MM.1S (cell line): ENCODE results near the gene CCDC190.
"Not testable (repeated sequence)": the region's sequence is repeated elsewhere in the genome, so short reads cannot be mapped to it uniquely, and the experiment has no call there.

Experiments
- DNase-seq: peaks from one replicate; pipeline ENCODE4 v3.0.0-alpha.2; 2015
- H2AFZ ChIP-seq: fragments of 300-600 bp; sonication (generic); 2 replicates; pipeline ENCODE4 v1.6.0; 2016; ENCODE audit warnings: antibody characterized with exemption, low read length
- H3F3A ChIP-seq: fragments of 300-600 bp; sonication (generic); 2 replicates; pipeline ENCODE4 v1.6.1; 2016; ENCODE audit warnings: mild to moderate bottlenecking, antibody characterized with exemption, low read length, moderate library complexity, mixed read lengths; ENCODE audit not compliant: insufficient read depth
- H3K27ac ChIP-seq: fragments of 300-600 bp; sonication (generic); 2 replicates; pipeline ENCODE4 v1.5.1; 2016; ENCODE audit warnings: mild to moderate bottlenecking, low read length
- H3K27me3 ChIP-seq: fragments of 300-600 bp; sonication (generic); replicated peaks from 2 replicates; pipeline ENCODE4 v1.6.0; 2016; ENCODE audit warnings: low read length; ENCODE audit not compliant: insufficient read depth
- H3K36me3 ChIP-seq: fragments of 300-600 bp; sonication (generic); replicated peaks from 2 replicates; pipeline ENCODE4 v1.6.1; 2016; ENCODE audit warnings: mild to moderate bottlenecking, low read length, mixed read lengths; ENCODE audit not compliant: insufficient read depth
- H3K4me1 ChIP-seq: fragments of 300-600 bp; sonication (generic); 2 replicates; pipeline ENCODE4 v1.6.1; 2016; ENCODE audit warnings: low read length, mixed read lengths
- H3K4me2 ChIP-seq: fragments of 300-600 bp; sonication (generic); 2 replicates; pipeline ENCODE4 v1.6.0; 2016; ENCODE audit warnings: low read depth, low read length
- H3K4me3 ChIP-seq: fragments of 300-600 bp; sonication (generic); 2 replicates; pipeline ENCODE4 v1.5.1; 2016; ENCODE audit warnings: low read length, mixed read lengths
- H3K79me2 ChIP-seq: fragments of 300-600 bp; sonication (generic); 2 replicates; pipeline ENCODE4 v1.6.1; 2016; ENCODE audit warnings: mixed run types, low read length, mixed read lengths
- H3K9ac ChIP-seq: fragments of 300-600 bp; sonication (generic); 2 replicates; pipeline ENCODE4 v1.6.1; 2016; ENCODE audit warnings: low read length, mixed read lengths
- H3K9me2 ChIP-seq: fragments of 300-600 bp; sonication (generic); replicated peaks from 2 replicates; pipeline ENCODE4 v1.6.1; 2016; ENCODE audit warnings: mild to moderate bottlenecking, low read length, mixed read lengths; ENCODE audit not compliant: insufficient read depth
- H3K9me3 ChIP-seq: fragments of 300-600 bp; sonication (generic); replicated peaks from 2 replicates; pipeline ENCODE4 v1.6.1; 2016; ENCODE audit warnings: mild to moderate bottlenecking, low read length, mixed read lengths; ENCODE audit not compliant: insufficient read depth
- H4K20me1 ChIP-seq: fragments of 300-600 bp; sonication (generic); 2 replicates; pipeline ENCODE4 v1.6.1; 2016; ENCODE audit warnings: mild to moderate bottlenecking, low read length, moderate library complexity, mixed read lengths; ENCODE audit not compliant: insufficient read depth
- EZH2 ChIP-seq: fragments of 300-600 bp; sonication (generic); optimal IDR thresholded peaks from 2 replicates; pipeline ENCODE3; 2017; ENCODE audit warnings: low read depth, mild to moderate bottlenecking, antibody characterized with exemption, low read length, mixed read lengths
- EZH2phosphoT487 ChIP-seq: fragments of 300-600 bp; sonication (generic); IDR thresholded peaks from 2 replicates; pipeline ENCODE4 v1.6.1; 2018; ENCODE audit warnings: antibody characterized with exemption, low read length
- TF ChIP-seq, protein P1 (sequence below): fragments of 300-600 bp; sonication (generic); IDR thresholded peaks from 2 replicates; pipeline ENCODE4 v1.5.1; 2016; ENCODE audit warnings: antibody characterized with exemption, low read length, mixed read lengths

Gene CCDC190

DNA sequence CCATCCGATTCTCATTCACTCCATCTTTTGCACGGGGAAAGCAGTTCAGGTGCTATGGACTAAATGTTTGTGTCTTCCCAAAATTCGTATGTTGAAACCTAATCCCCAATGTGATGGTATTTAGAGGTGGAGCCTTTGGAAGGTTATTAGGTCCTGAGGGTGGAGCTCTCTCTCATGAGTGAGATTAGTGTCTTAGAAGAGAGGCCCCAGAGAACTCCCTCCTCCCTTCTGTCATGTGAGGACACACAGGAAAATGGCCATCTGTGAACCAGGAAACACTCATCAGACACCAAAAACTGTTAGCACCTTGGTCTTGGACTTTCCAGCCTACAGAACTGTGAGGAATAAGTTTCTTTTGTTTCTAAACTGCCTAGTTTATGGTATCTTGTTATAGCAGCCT lies 15.8 kb upstream of the CCDC190 start:
- H3K9me3 ChIP-seq, result no peaks in the 10 kb centered on the region
- no peaks in the 10 kb centered on the region for H3K9me2 ChIP-seq
- H3K4me1 ChIP-seq, result no peaks in the 10 kb centered on the region
- H3K27ac ChIP-seq, result no peak overlapping the region
- no peak overlapping the region for H2AFZ ChIP-seq
- TF ChIP-seq EZH2, result no peak
- TF ChIP-seq, protein P1, sequence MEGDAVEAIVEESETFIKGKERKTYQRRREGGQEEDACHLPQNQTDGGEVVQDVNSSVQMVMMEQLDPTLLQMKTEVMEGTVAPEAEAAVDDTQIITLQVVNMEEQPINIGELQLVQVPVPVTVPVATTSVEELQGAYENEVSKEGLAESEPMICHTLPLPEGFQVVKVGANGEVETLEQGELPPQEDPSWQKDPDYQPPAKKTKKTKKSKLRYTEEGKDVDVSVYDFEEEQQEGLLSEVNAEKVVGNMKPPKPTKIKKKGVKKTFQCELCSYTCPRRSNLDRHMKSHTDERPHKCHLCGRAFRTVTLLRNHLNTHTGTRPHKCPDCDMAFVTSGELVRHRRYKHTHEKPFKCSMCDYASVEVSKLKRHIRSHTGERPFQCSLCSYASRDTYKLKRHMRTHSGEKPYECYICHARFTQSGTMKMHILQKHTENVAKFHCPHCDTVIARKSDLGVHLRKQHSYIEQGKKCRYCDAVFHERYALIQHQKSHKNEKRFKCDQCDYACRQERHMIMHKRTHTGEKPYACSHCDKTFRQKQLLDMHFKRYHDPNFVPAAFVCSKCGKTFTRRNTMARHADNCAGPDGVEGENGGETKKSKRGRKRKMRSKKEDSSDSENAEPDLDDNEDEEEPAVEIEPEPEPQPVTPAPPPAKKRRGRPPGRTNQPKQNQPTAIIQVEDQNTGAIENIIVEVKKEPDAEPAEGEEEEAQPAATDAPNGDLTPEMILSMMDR, result no peak
- TF ChIP-seq EZH2phosphoT487, result no peak
- DNase-seq, result no peak
- H3K4me2 ChIP-seq, result no peak overlapping the region
- H3K27me3 ChIP-seq, result no peaks in the 10 kb centered on the region
- H3K36me3 ChIP-seq, result no peaks in the 10 kb centered on the region
- H3K9ac ChIP-seq, result no peak overlapping the region
- no peaks in the 10 kb centered on the region for H3F3A ChIP-seq
- H3K4me3 ChIP-seq, result no peak overlapping the region
- H4K20me1 ChIP-seq, result no peaks in the 10 kb centered on the region
- no peaks in the 10 kb centered on the region for H3K79me2 ChIP-seq

GRCh38 chr1:162873671-162874666 lies 13.0 kb upstream of the CCDC190 start:
- Histone ChIP-seq H3K9me3 (no peaks in the 10 kb centered on the region), H3K9me2 (no peaks in the 10 kb centered on the region), H3K79me2 (no peaks in the 10 kb centered on the region), H4K20me1 (no peaks in the 10 kb centered on the region), H3K4me3 (no peak overlapping the region), H3K27me3 (no peaks in the 10 kb centered on the region), H2AFZ (no peak overlapping the region), H3F3A (no peaks in the 10 kb centered on the region), H3K4me1 (no peaks in the 10 kb centered on the region), H3K4me2 (no peak overlapping the region), H3K27ac (no peak overlapping the region), H3K9ac (no peak overlapping the region), H3K36me3 (no peaks in the 10 kb centered on the region)
- DNase-seq, result no peak
- TF ChIP-seq EZH2phosphoT487 (no peak), EZH2 (no peak)
- TF ChIP-seq, protein P1, result no peak

GRCh38 chr1:162872981-162873380 lies 12.0 kb upstream of the CCDC190 start:
- no peaks in the 10 kb centered on the region for H3K4me1 ChIP-seq
- DNase-seq, result no peak
- H3F3A ChIP-seq, result no peaks in the 10 kb centered on the region
- no peak overlapping the region for H3K4me2 ChIP-seq
- no peak overlapping the region for H3K27ac ChIP-seq
- H3K4me3 ChIP-seq, result no peak overlapping the region
- H3K79me2 ChIP-seq, result no peaks in the 10 kb centered on the region
- H3K9ac ChIP-seq, result no peak overlapping the region
- H3K36me3 ChIP-seq, result no peaks in the 10 kb centered on the region
- H3K27me3 ChIP-seq, result no peaks in the 10 kb centered on the region
- TF ChIP-seq EZH2 (no peak), EZH2phosphoT487 (no peak)
- TF ChIP-seq, protein P1, result no peak
- no peaks in the 10 kb centered on the region for H4K20me1 ChIP-seq
- no peak overlapping the region for H2AFZ ChIP-seq
- no peaks in the 10 kb centered on the region for H3K9me2 ChIP-seq
- H3K9me3 ChIP-seq, result no peaks in the 10 kb centered on the region

DNA sequence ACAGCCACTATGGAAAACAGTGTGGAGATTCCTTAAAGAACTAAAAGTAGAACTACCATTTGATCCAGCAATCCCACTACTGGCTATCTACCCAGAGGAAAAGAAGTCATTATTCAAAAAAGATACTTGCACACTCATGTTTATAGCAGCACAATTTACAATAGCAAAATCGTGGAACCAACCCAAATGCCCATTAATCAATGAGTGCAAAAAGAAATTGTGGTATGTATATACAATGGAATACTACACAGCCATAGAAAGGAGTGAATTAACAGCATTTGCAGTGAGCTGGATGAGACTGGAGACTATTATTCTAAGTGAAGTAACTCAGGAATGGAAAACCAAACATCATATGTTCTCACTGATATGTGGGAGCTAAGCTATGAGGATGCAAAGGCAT lies 10.4 kb upstream of the CCDC190 start:
- not testable (repeated sequence) for H3K9ac ChIP-seq, H3K4me3 ChIP-seq, DNase-seq, H3K4me2 ChIP-seq, H3K9me3 ChIP-seq, H3K27me3 ChIP-seq, H4K20me1 ChIP-seq, H2AFZ ChIP-seq, H3K9me2 ChIP-seq, H3K79me2 ChIP-seq, H3F3A ChIP-seq, H3K36me3 ChIP-seq, H3K4me1 ChIP-seq, H3K27ac ChIP-seq
